WTC11 (cell line): Measurements from ENCODE around the gene BCAM. TPM values are rescaled to one million over a fixed set of nuclear protein-coding genes. Genes with fewer than 3 reads are reported as not detected.

ENCODE experiments used
- ATAC-seq: fragments of 200-7000 bp; cut with Tn5 transposase; 2 replicates; pipeline ENCODE4 v1.10.0; 2021; ENCODE audit warnings: mild to moderate bottlenecking, moderate library complexity
- CTCF ChIA-PET: fragments of 300-600 bp; sonication (Branson Sonifier 250); formaldehyde crosslinking; loops from one replicate; lab custom pipeline; 2021; ENCODE audit warnings: antibody characterized with exemption; lab: Charles Lee
- POLR2A ChIA-PET: fragments of 350-600 bp; sonication (Branson Sonifier 250); formaldehyde crosslinking; loops from one replicate; lab custom pipeline; 2021; ENCODE audit warnings: antibody characterized with exemption; lab: Charles Lee
- DNase-seq: peaks from one replicate; pipeline ENCODE4 v3.0.0; 2021; ENCODE audit warnings: low spot score
- H3K27ac Mint-ChIP-seq: 2 replicates; pipeline ENCODE4 v1.8.0; 2021; ENCODE audit warnings: mixed read lengths
- H3K27me3 Mint-ChIP-seq: 2 replicates; pipeline ENCODE4 v1.8.0; 2021; ENCODE audit warnings: low read depth, mild to moderate bottlenecking, moderate library complexity, mixed read lengths
- H3K36me3 Mint-ChIP-seq: 2 replicates; pipeline ENCODE4 v1.8.0; 2021; ENCODE audit warnings: mixed read lengths
- H3K4me1 Mint-ChIP-seq: 2 replicates; pipeline ENCODE4 v1.8.0; 2022; ENCODE audit warnings: mixed read lengths
- H3K4me3 Mint-ChIP-seq: 2 replicates; pipeline ENCODE4 v1.8.0; 2021; ENCODE audit warnings: mild to moderate bottlenecking, moderate library complexity, mixed read lengths
- H3K9me3 Mint-ChIP-seq: 2 replicates; pipeline ENCODE4 v1.8.0; 2021; ENCODE audit warnings: mixed read lengths
- ATF1 ChIP-seq: sonication (generic); formaldehyde crosslinking; IDR thresholded peaks from 2 replicates; pipeline ENCODE4 v1.8.1; 2023; ENCODE audit warnings: mild to moderate bottlenecking, moderate library complexity, missing genetic modification reagents
- ATF6 ChIP-seq: sonication (generic); formaldehyde crosslinking; IDR thresholded peaks from 2 replicates; pipeline ENCODE4 v1.8.1; 2023; ENCODE audit warnings: mild to moderate bottlenecking, missing genetic modification reagents
- CDX4 ChIP-seq: fragments of 250-450 bp; sonication (Bioruptor Pico); IDR thresholded peaks from 2 replicates; pipeline ENCODE4 v1.9.0; 2021; ENCODE audit warnings: moderate library complexity, mild to moderate bottlenecking, inconsistent platforms, borderline replicate concordance
- HMGXB4 ChIP-seq: sonication (generic); formaldehyde crosslinking; IDR thresholded peaks from 2 replicates; pipeline ENCODE4 v1.8.1; 2023; ENCODE audit warnings: mild to moderate bottlenecking, moderate library complexity, missing genetic modification reagents
- JUN ChIP-seq: sonication (generic); formaldehyde crosslinking; IDR thresholded peaks from 2 replicates; pipeline ENCODE4 v1.8.0; 2023; ENCODE audit warnings: mild to moderate bottlenecking, missing genetic modification reagents
- KAT7 ChIP-seq: sonication (generic); formaldehyde crosslinking; IDR thresholded peaks from 2 replicates; pipeline ENCODE4 v1.8.1; 2023; ENCODE audit warnings: missing genetic modification reagents, mild to moderate bottlenecking, borderline replicate concordance
- NFE2L1 ChIP-seq: sonication (generic); formaldehyde crosslinking; IDR thresholded peaks from 2 replicates; pipeline ENCODE4 v1.8.1; 2023; ENCODE audit warnings: missing genetic modification reagents
- OVOL2 ChIP-seq: fragments of 250-450 bp; sonication (Bioruptor Pico); IDR thresholded peaks from 2 replicates; pipeline ENCODE4 v1.9.0; 2021; ENCODE audit warnings: mild to moderate bottlenecking, borderline replicate concordance
- TEAD1 ChIP-seq: sonication (generic); formaldehyde crosslinking; IDR thresholded peaks from 2 replicates; pipeline ENCODE4 v1.8.0; 2022; ENCODE audit warnings: mild to moderate bottlenecking, missing genetic modification reagents
- TP53 ChIP-seq: sonication (generic); formaldehyde crosslinking; IDR thresholded peaks from 2 replicates; pipeline ENCODE4 v1.8.1; 2023; ENCODE audit warnings: mild to moderate bottlenecking, missing genetic modification reagents
- ZMAT4 ChIP-seq: fragments of 250-450 bp; sonication (Bioruptor Pico); IDR thresholded peaks from 2 replicates; pipeline ENCODE4 v1.9.0; 2021; ENCODE audit warnings: mild to moderate bottlenecking
- ZNF263 ChIP-seq: sonication (generic); formaldehyde crosslinking; IDR thresholded peaks from 2 replicates; pipeline ENCODE4 v1.8.1; 2022; ENCODE audit warnings: low read depth, mild to moderate bottlenecking, moderate library complexity, missing genetic modification reagents
- ZNF425 ChIP-seq: fragments of 250-450 bp; sonication (Bioruptor Pico); conservative IDR thresholded peaks from 2 replicates; pipeline ENCODE4 v1.9.0; 2021; ENCODE audit warnings: mild to moderate bottlenecking
- ZNF532 ChIP-seq: fragments of 250-450 bp; sonication (Bioruptor Pico); IDR thresholded peaks from 2 replicates; pipeline ENCODE4 v1.9.0; 2021; ENCODE audit warnings: mild to moderate bottlenecking, borderline replicate concordance
- total RNA-seq: library from RNA; stranded (reverse); gene quantifications from 3 replicates; pipeline ENCODE4 v1.2.3, GENCODE V29; 2021

The BCAM gene
- total RNA-seq, 1 experiment from 2014 or later, result 73.1 TPM

GRCh38 chr19:44822670-44823372 is 13.9 kb downstream of the BCAM start:
- Mint-ChIP-seq H3K27ac (no peak overlapping the region), H3K9me3 (no peaks in the 10 kb centered on the region)
- POLR2A ChIA-PET, result no interaction called here

GRCh38 chr19:44823373-44823698 is 14.4 kb downstream of the BCAM start:
- Mint-ChIP-seq H3K27me3 (peaks cover 83% of the 10 kb centered on the region), H3K9me3 (no peaks in the 10 kb centered on the region), H3K4me1 (no peaks in the 10 kb centered on the region), H3K4me3 (no peak overlapping the region), H3K36me3 (peaks cover 4% of the 10 kb centered on the region; the same call in 1 of the 2 replicates), H3K27ac (no peak overlapping the region)
- CTCF ChIA-PET, result interaction anchor here (0.6 to 1.7 kb wide), 8 partner anchors 10 to 101 kb away, joined by 3 to 6 read pairs (median 4); partner anchors contain the start of gene NECTIN2
- no peak for ATAC-seq
- DNase-seq, result no peak
- POLR2A ChIA-PET, result no interaction called here
- TF ChIP-seq ZNF425 (CRISPR knock-in tag) (no peak), ZMAT4 (CRISPR knock-in tag) (no peak), CDX4 (CRISPR knock-in tag) (no peak), ATF6 (CRISPR knock-in tag) (no peak), ATF1 (CRISPR knock-in tag) (no peak), TEAD1 (no peak), ZNF532 (no peak)

More at GRCh38 chr19:44822670-44823372, 13.9 kb downstream of the BCAM start:
- no peak for DNase-seq
- no peak for ATAC-seq
- peaks cover 6% of the 10 kb centered on the region; the same call in 1 of the 2 replicates for H3K36me3 Mint-ChIP-seq
- no peak for TF ChIP-seq KAT7
- no peak for TF ChIP-seq HMGXB4 (CRISPR knock-in tag)
- no peak for TF ChIP-seq TP53
- TF ChIP-seq OVOL2, result no peak
- no peak for TF ChIP-seq JUN
- TF ChIP-seq ZNF263 (CRISPR knock-in tag), result no peak
- no peak for TF ChIP-seq NFE2L1 (CRISPR knock-in tag)
- no peak overlapping the region for H3K4me3 Mint-ChIP-seq
- CTCF ChIA-PET, result interaction anchor here (0.6 to 1.7 kb wide), 8 partner anchors 11 to 100 kb away, joined by 3 to 6 read pairs (median 4); partner anchors contain the start of gene NECTIN2
- H3K27me3 Mint-ChIP-seq, result peaks cover 83% of the 10 kb centered on the region
- no peaks in the 10 kb centered on the region for H3K4me1 Mint-ChIP-seq
